T-cell (primary cell): Measurements from ENCODE around the gene MCTS1. TPM values are rescaled to one million over a fixed set of nuclear protein-coding genes. Genes with fewer than 3 reads are reported as not detected.

ENCODE experiments used
- ATAC-seq, 4 experiments: fragments of 200-7000 bp in 3 of 4; fragments of 150-1000 bp in 1 of 4; cut with Tn5 transposase; replicated peaks in 1 of 4; 1 replicate in 3 of 4; 2 replicates in 1 of 4; pipeline ENCODE4 v1.10.0; 2021; ENCODE audit warnings: moderate library complexity in 3 of 4, mild to moderate bottlenecking in 2 of 4, moderate number of reproducible peaks in 1 of 4
- CTCF ChIA-PET, 2 donors: fragments of 300-600 bp; sonication (Branson Sonifier 250); formaldehyde crosslinking; loops; one replicate each; lab custom pipeline; 2022; ENCODE audit warnings: antibody characterized with exemption in 2 of 2; lab: Charles Lee
- POLR2A ChIA-PET, 2 donors: fragments of 300-600 bp; sonication (Branson Sonifier 250); formaldehyde crosslinking; loops; one replicate each; lab custom pipeline; 2022; ENCODE audit warnings: antibody characterized with exemption in 2 of 2; lab: Charles Lee
- DNase-seq, 35 experiments: peaks; one replicate each; pipeline versions ENCODE4 v3.0.0 to v3.0.0-alpha.2; 2013 to 2023
- H3K27ac ChIP-seq: one replicate; pipeline ENCODE4 v1.5.1; 2013; ENCODE audit warnings: low read length
- H3K27me3 ChIP-seq, 2 experiments: replicated peaks in 1 of 2; 1 replicate in 1 of 2; 2 replicates in 1 of 2; pipeline versions ENCODE4 v1.6.1 to v1.7.0; 2013; ENCODE audit warnings: low read length in 1 of 2, mixed read lengths in 1 of 2; ENCODE audit not compliant: control insufficient read depth in 2 of 2, insufficient read depth in 2 of 2; ENCODE audit errors: extremely low read depth in 1 of 2
- H3K36me3 ChIP-seq, 2 donors: 1 replicate in 1 of 2; 2 replicates in 1 of 2; pipeline versions ENCODE4 v1.6.1 to v1.7.0; 2013; ENCODE audit warnings: low read length in 1 of 2; ENCODE audit not compliant: control insufficient read depth in 2 of 2, insufficient read depth in 1 of 2; ENCODE audit errors: extremely low read depth in 1 of 2
- H3K4me1 ChIP-seq, 2 experiments: 1 replicate in 1 of 2; 2 replicates in 1 of 2; pipeline versions ENCODE4 v1.6.1 to v1.7.0; 2013; ENCODE audit warnings: low read length in 2 of 2, mixed read lengths in 1 of 2; ENCODE audit not compliant: insufficient read depth in 2 of 2, control insufficient read depth in 1 of 2; ENCODE audit errors: extremely low read depth in 1 of 2
- H3K4me3 ChIP-seq, 2 donors: 1 replicate in 1 of 2; 2 replicates in 1 of 2; pipeline versions ENCODE4 v1.5.1 to v1.7.0; 2013; ENCODE audit warnings: mild to moderate bottlenecking in 2 of 2, low read length in 1 of 2, moderate library complexity in 1 of 2; ENCODE audit not compliant: control insufficient read depth in 1 of 2; ENCODE audit errors: extremely low read depth in 1 of 2
- H3K9me3 ChIP-seq: 2 replicates; pipeline ENCODE4 v1.7.0; 2013
- H3K27ac Mint-ChIP-seq, 2 donors: one replicate each; pipeline ENCODE4 v1.8.0; 2020 to 2021; ENCODE audit warnings: mild to moderate bottlenecking in 2 of 2, mixed read lengths in 2 of 2
- H3K27me3 Mint-ChIP-seq, 2 donors: one replicate each; pipeline ENCODE4 v1.8.0; 2021 to 2022; ENCODE audit warnings: mixed read lengths in 2 of 2
- H3K36me3 Mint-ChIP-seq: one replicate; pipeline ENCODE4 v1.8.0; 2021; ENCODE audit warnings: mixed read lengths
- H3K4me1 Mint-ChIP-seq, 3 donors: one replicate each; pipeline ENCODE4 v1.8.0; 2020 to 2022; ENCODE audit warnings: mixed read lengths in 3 of 3, mild to moderate bottlenecking in 1 of 3
- H3K4me3 Mint-ChIP-seq, 3 donors: one replicate each; pipeline ENCODE4 v1.8.0; 2020 to 2022; ENCODE audit warnings: mild to moderate bottlenecking in 3 of 3, mixed read lengths in 3 of 3, moderate library complexity in 3 of 3
- H3K9me3 Mint-ChIP-seq, 3 donors: one replicate each; pipeline ENCODE4 v1.8.0; 2020 to 2022; ENCODE audit warnings: mixed read lengths in 3 of 3
- WGBS: methylation state at CpG from one replicate; pipeline ENCODE4 v1.1.5; 2013; ENCODE audit warnings: missing lambda C conversion rate; ENCODE audit not compliant: insufficient coverage; 5-methylcytosine and 5-hydroxymethylcytosine counted together
- total RNA-seq, 35 experiments: library from RNA in 6 of 35; stranded (reverse) in 6 of 35; fragments of 120-200 nt in 1 of 35; gene quantifications; one replicate each; pipeline versions ENCODE4 v1.2.1 to v1.2.4 and lab custom pipeline; 2013 to 2026

MCTS1 gene
- total RNA-seq, 5 donors from 2014 or later (not counting 1 experiment from before 2014, with no cell fraction given): 18.9 to 27.2 (median 25.3) TPM

DNA sequence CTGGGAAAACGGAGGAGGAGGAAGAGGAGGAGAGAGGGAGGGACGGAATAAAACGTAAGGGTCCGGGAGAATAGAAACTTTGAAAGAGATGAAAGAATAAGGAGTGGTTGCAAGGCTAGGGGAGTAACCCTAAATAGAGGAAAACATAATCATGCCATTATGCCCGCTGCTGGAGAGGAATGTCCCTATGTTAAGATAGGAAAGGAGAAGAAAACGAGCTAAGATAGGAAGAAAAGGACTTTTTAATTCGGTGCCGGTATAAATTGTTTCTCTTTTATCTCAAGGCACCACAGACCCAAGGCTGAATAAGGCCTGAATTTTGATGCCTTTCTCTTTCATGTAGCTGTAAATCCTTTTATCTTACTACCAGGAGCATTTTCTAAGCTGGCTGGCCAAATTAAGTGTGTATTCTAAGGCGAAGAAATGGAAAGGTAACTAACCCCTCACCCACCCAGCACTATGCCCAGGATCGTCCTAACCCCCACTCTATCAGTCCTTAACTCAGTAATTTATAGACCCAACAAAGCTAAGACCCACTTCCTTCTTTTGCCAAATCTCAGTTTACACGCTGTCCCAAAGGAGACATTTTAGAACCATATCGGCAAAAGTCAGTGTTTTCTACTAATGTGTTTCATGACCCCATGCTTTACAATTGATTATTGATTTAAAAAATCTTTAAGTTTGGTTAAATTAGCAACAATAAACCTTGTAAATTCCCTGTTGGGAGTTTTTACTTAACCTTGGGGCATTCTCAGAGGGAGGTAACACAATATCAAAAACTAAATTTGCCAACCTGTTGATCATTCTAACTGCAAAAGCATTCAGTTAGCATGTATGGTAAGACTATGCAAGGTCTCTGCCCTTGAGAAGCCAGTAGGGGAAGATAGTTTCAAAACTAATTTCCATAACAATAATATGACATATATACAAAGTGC, 42.0 kb upstream of the MCTS1 start:
- WGBS: no CpG with 5 or more reads among the region's 12 CpGs
- Mint-ChIP-seq H3K9me3 (no peaks in the 10 kb centered on the region), H3K4me1 (peaks cover 16 to 30% (median 26%) of the 10 kb centered on the region in 3 donors), H3K27me3 (peaks cover 0 to 4% of the 10 kb centered on the region in 2 donors), H3K27ac (peak overlapping the region; percentile 95 to 98), H3K36me3 (peaks cover 3% of the 10 kb centered on the region), H3K4me3 (peak overlapping the region; percentile 89 to 100 (median 92))
- Histone ChIP-seq H3K27ac (peak overlapping the region; percentile 97), H3K9me3 (no peaks in the 10 kb centered on the region), H3K4me1 (peaks cover 4 to 9% of the 10 kb centered on the region in 2 experiments), H3K36me3 (peaks cover 0 to 3% of the 10 kb centered on the region in 2 donors), H3K4me3 (peak overlapping the region; percentile 35 to 88), H3K27me3 (no peaks in the 10 kb centered on the region)
- DNase-seq (peak in 1 of 35 experiments; percentile 0), ATAC-seq (no peak)
- POLR2A ChIA-PET: interaction anchor here (0.7 to 2.4 kb wide), 4 partner anchors 9 to 262 kb away, joined by 3 to 21 read pairs (median 4); partner anchors contain the start of gene MCTS1 (in 1 of the 2)
- CTCF ChIA-PET: interaction anchor here (0.6 to 1.7 kb wide), 5 partner anchors 38 to 296 kb away, joined by 3 to 10 read pairs (median 4); partner anchors contain the start of gene MCTS1 (in 1 of the 2)

DNA sequence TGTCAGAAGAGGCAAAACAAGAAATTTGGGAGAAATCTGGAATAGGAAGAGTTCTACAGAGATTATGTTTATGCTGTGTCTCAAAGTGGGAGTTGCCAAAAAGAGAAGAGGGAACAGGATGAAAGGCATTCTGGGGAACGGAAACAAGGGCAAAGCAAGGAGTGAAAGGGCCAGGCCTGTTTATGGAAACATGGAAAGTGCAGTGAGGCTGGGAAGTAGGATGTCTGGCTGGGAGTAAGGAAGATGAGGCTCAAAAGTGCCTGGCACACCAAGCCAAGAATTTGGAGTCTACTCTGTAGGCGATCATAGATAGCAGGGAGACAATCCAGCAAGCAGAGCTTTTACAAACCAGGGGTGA, 41.4 kb upstream of the MCTS1 start:
- POLR2A ChIA-PET: no interaction called here
- Mint-ChIP-seq H3K27me3 (peaks cover 0 to 4% of the 10 kb centered on the region in 2 donors), H3K36me3 (peaks cover under 1% of the 10 kb centered on the region), H3K4me3 (no peak overlapping the region), H3K9me3 (no peaks in the 10 kb centered on the region), H3K27ac (peak overlapping the region; percentile 95 to 98), H3K4me1 (peaks cover 11 to 26% (median 24%) of the 10 kb centered on the region in 3 donors)
- CTCF ChIA-PET: interaction anchor here in 1 of 2 donors (0.5 kb wide), 1 partner anchor 86 kb away, joined by 3 read pairs; no protein-coding TSS in a partner anchor
- WGBS: 100% methylated on average over 1 of the region's 2 CpGs
- Histone ChIP-seq H3K27ac (no peak overlapping the region), H3K4me1 (peaks cover 4 to 9% of the 10 kb centered on the region in 2 experiments), H3K27me3 (no peaks in the 10 kb centered on the region), H3K36me3 (no peaks in the 10 kb centered on the region), H3K4me3 (no peak overlapping the region), H3K9me3 (no peaks in the 10 kb centered on the region)
- no peak for ATAC-seq
- DNase-seq: no peak

- Histone ChIP-seq H3K4me3 (no peak overlapping the region), H3K27ac (no peak overlapping the region), H3K4me1 (peaks cover 4% of the 10 kb centered on the region in 2 experiments), H3K36me3 (no peaks in the 10 kb centered on the region), H3K9me3 (no peaks in the 10 kb centered on the region), H3K27me3 (no peaks in the 10 kb centered on the region)
- no peak for DNase-seq
- ATAC-seq: no peak
- WGBS: no CpG with 5 or more reads among the region's 1 CpG
- Mint-ChIP-seq H3K36me3 (no peaks in the 10 kb centered on the region), H3K9me3 (no peaks in the 10 kb centered on the region), H3K4me3 (no peak overlapping the region), H3K27ac (no peak overlapping the region), H3K27me3 (peaks cover 0 to 4% of the 10 kb centered on the region in 2 donors), H3K4me1 (peaks cover 2 to 11% (median 9%) of the 10 kb centered on the region in 3 donors)
- POLR2A ChIA-PET: interaction anchor here in 1 of 2 donors (0.5 kb wide), 1 partner anchor 13 kb away, joined by 4 read pairs; no protein-coding TSS in a partner anchor
- CTCF ChIA-PET: interaction anchor here in 1 of 2 donors (0.5 kb wide), 1 partner anchor 653 kb away, joined by 3 read pairs; no protein-coding TSS in a partner anchor
Measured at GRCh38 chrX:120564925-120565324, 39.0 kb upstream of the MCTS1 start.

DNA sequence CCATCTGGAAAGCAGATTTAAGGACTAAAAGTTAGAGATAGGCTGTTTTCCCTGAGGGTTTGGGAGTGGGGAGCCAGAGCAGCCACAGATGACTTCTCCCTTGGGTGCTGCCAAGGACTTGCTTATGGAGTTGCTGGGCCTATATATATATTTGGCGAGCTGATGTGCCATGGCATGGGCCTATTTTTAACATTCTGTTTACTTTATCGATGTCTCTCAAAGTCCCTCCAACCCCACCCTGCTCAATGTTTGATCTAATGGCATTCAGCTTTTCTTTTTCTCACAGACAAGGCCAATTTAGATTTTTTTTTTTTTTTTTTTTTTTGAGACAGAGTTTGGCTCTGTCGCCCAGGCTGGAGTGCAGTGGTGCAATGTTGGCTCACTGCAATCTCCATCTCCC, 37.1 kb upstream of the MCTS1 start:
- H3K27me3 Mint-ChIP-seq: peaks cover 0 to 4% of the 10 kb centered on the region in 2 donors
- no peaks in the 10 kb centered on the region for H3K9me3 ChIP-seq
- CTCF ChIA-PET: no interaction called here
- no peaks in the 10 kb centered on the region for H3K27me3 ChIP-seq
- POLR2A ChIA-PET: no interaction called here
- no peak overlapping the region for H3K4me3 ChIP-seq
- ATAC-seq (no peak), DNase-seq (no peak)
- WGBS: no CpG with 5 or more reads among the region's 3 CpGs
- H3K36me3 ChIP-seq: no peaks in the 10 kb centered on the region
- H3K27ac ChIP-seq: no peak overlapping the region
- peaks cover 5 to 6% of the 10 kb centered on the region in 2 experiments for H3K4me1 ChIP-seq
- H3K4me3 Mint-ChIP-seq: no peak overlapping the region
- H3K27ac Mint-ChIP-seq: no peak overlapping the region
- H3K36me3 Mint-ChIP-seq: no peaks in the 10 kb centered on the region
- H3K9me3 Mint-ChIP-seq: no peaks in the 10 kb centered on the region
- peaks cover 5 to 16% (median 14%) of the 10 kb centered on the region in 3 donors for H3K4me1 Mint-ChIP-seq

DNA sequence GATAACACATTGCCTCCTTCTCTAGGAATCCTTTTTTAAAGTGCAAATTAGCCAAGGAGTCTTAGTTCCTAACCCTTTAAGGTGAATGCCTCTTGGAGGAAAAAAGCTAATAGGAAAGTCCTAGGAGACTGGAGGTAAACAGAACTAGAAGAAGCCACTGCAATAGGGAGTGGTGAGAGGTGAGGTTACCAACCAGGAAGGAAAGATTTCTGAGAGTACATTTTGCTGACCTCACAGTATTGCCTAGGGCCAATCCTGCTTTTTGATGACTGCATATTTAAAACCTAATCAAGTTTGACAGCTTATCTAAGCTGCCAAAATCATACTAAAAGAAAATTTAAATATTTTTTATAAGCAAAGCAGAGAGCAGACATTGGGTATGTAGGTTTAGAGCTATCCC, 35.9 kb upstream of the MCTS1 start:
- Mint-ChIP-seq H3K27me3 (no peaks in the 10 kb centered on the region), H3K4me3 (no peak overlapping the region), H3K9me3 (no peaks in the 10 kb centered on the region), H3K4me1 (peaks cover 4 to 9% (median 8%) of the 10 kb centered on the region in 3 donors), H3K36me3 (no peaks in the 10 kb centered on the region), H3K27ac (no peak overlapping the region)
- Histone ChIP-seq H3K27ac (no peak overlapping the region), H3K9me3 (no peaks in the 10 kb centered on the region), H3K27me3 (no peaks in the 10 kb centered on the region), H3K4me3 (no peak overlapping the region), H3K4me1 (peaks cover 2 to 3% of the 10 kb centered on the region in 2 experiments), H3K36me3 (no peaks in the 10 kb centered on the region)
- ChIA-PET POLR2A (no interaction called here), CTCF (no interaction called here)
- DNase-seq (no peak), ATAC-seq (no peak)

DNA sequence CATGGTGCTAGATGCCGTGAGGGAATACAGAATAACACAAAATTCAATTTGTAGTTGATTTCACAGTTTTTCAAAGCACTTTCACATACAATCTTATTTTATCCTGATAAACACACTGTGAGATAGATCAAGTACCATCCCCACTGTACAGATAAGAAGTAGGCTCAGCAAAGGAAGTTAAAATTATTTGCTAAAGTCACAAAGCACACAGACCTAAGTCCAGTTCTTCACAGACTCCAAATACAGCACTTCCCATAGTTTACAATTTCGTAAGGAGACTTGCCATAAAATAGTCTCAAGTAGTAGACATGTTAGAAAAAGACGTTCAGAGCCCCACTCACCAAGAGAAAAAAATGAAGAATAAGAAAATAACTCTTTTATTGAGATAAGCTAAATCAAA, 35.3 kb upstream of the MCTS1 start:
- peaks cover 4 to 9% (median 8%) of the 10 kb centered on the region in 3 donors for H3K4me1 Mint-ChIP-seq
- Histone ChIP-seq H3K9me3 (no peaks in the 10 kb centered on the region), H3K27ac (no peak overlapping the region), H3K27me3 (no peaks in the 10 kb centered on the region), H3K36me3 (no peaks in the 10 kb centered on the region), H3K4me3 (no peak overlapping the region), H3K4me1 (peaks cover 2 to 3% of the 10 kb centered on the region in 2 experiments)
- WGBS: no CpG with 5 or more reads among the region's 3 CpGs
- DNase-seq (no peak), ATAC-seq (no peak)
- H3K4me3 Mint-ChIP-seq: no peak overlapping the region
- no peaks in the 10 kb centered on the region for H3K36me3 Mint-ChIP-seq
- no peaks in the 10 kb centered on the region for H3K9me3 Mint-ChIP-seq
- ChIA-PET CTCF (no interaction called here), POLR2A (no interaction called here)
- H3K27ac Mint-ChIP-seq: no peak overlapping the region
- no peaks in the 10 kb centered on the region for H3K27me3 Mint-ChIP-seq
